Smooth muscle cell (in vitro differentiated cells): Measurements from ENCODE around the gene PLCL2. TPM values are rescaled to one million over a fixed set of nuclear protein-coding genes. Genes with fewer than 3 reads are reported as not detected.

Experiments used
- DNase-seq: peaks from one replicate; lab custom pipeline; 2025; ENCODE audit not compliant: unreplicated experiment; lab: John Stamatoyannopoulos, UW
- H2AFZ ChIP-seq: fragments of 200-600 bp; sonication (generic); 2 replicates; pipeline ENCODE4 v1.6.0; 2016; ENCODE audit warnings: antibody characterized with exemption, low read depth, mild to moderate bottlenecking
- H3F3A ChIP-seq: fragments of 200-600 bp; sonication (generic); 2 replicates; pipeline ENCODE4 v1.6.0; 2017; ENCODE audit warnings: antibody characterized with exemption, low read depth
- H3K27ac ChIP-seq: fragments of 200-600 bp; sonication (generic); 2 replicates; pipeline ENCODE4 v1.5.1; 2016; ENCODE audit warnings: low read depth, mild to moderate bottlenecking
- H3K27me3 ChIP-seq: fragments of 200-600 bp; sonication (generic); 2 replicates; pipeline ENCODE4 v1.6.1; 2016; ENCODE audit warnings: low read depth, mild to moderate bottlenecking
- H3K36me3 ChIP-seq: fragments of 200-600 bp; sonication (generic); 2 replicates; pipeline ENCODE4 v1.5.1; 2016; ENCODE audit warnings: low read depth
- H3K4me1 ChIP-seq: fragments of 200-600 bp; sonication (generic); 2 replicates; pipeline ENCODE4 v1.5.1; 2016; ENCODE audit warnings: low read depth
- H3K4me2 ChIP-seq: fragments of 200-600 bp; sonication (generic); 2 replicates; pipeline ENCODE4 v1.6.0; 2016; ENCODE audit warnings: mild to moderate bottlenecking
- H3K4me3 ChIP-seq: fragments of 200-600 bp; sonication (generic); 2 replicates; pipeline ENCODE4 v1.5.1; 2016; ENCODE audit warnings: mild to moderate bottlenecking
- H3K79me2 ChIP-seq: fragments of 200-600 bp; sonication (generic); 2 replicates; pipeline ENCODE4 v1.6.0; 2016; ENCODE audit warnings: low read depth, mild to moderate bottlenecking
- H3K9ac ChIP-seq: fragments of 200-600 bp; sonication (generic); 2 replicates; pipeline ENCODE4 v1.6.0; 2016; ENCODE audit warnings: low read depth
- H3K9me3 ChIP-seq: fragments of 200-600 bp; sonication (generic); replicated peaks from 2 replicates; pipeline ENCODE4 v1.5.1; 2016; ENCODE audit warnings: low read depth
- H4K20me1 ChIP-seq: fragments of 200-600 bp; sonication (generic); 2 replicates; pipeline ENCODE4 v1.6.0; 2016; ENCODE audit warnings: low read depth
- WGBS: methylation state at CpG from one replicate; pipeline ENCODE4 v1.1.7; 2016; ENCODE audit warnings: low lambda C conversion rate; 5-methylcytosine and 5-hydroxymethylcytosine counted together
- polyA plus RNA-seq: library from polyadenylated mRNA; unstranded; fragments of >200 nt; fragmentation: Nextera tagmentation; extraction: Ambion mirVana; gene quantifications from 2 replicates; pipeline ENCODE4 v1.2.1, GENCODE V29; 2016
- total RNA-seq: library from RNA; depleted of rRNA; stranded (reverse); fragments of >200 nt; gene quantifications from 2 replicates; pipeline ENCODE4 v1.2.3, GENCODE V29; 2014
- TF ChIP-seq, protein P1 (sequence below): fragments of 200-600 bp; sonication (generic); IDR thresholded peaks from 2 replicates; pipeline ENCODE4 v1.5.1; 2017; ENCODE audit warnings: borderline replicate concordance, mild to moderate bottlenecking, antibody characterized with exemption; ENCODE audit not compliant: insufficient read depth, poor library complexity, severe bottlenecking

The PLCL2 gene
- total and polyA plus RNA-seq, 2 experiments from 2014 or later: 2.1 to 5.0 TPM

DNA sequence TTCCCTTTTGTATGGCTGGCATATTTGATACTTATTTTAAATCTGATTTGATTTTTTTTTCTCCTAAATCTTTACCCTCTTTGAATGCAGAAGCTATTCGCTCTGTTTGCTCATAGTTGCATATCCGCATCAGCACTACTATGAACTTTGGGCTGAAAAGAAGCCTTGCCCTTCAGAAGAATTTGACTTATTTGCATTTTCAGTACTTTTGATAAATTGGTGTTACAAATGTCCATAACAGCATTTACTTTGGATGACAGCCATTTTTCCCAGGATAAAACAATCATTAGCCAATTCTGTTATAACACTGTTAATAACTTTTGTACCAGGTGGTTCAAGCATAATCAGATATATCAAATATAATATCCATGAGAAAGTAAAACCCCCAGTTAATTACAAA is 129.5 kb downstream of the PLCL2 start:
- Histone ChIP-seq H3K27ac (no peak overlapping the region), H3K36me3 (no peaks in the 10 kb centered on the region), H3K9ac (no peak overlapping the region), H3K79me2 (no peaks in the 10 kb centered on the region), H3K27me3 (no peaks in the 10 kb centered on the region), H3K4me1 (peaks cover 5% of the 10 kb centered on the region), H3F3A (no peaks in the 10 kb centered on the region), H3K9me3 (no peaks in the 10 kb centered on the region), H4K20me1 (peaks cover 3% of the 10 kb centered on the region), H3K4me3 (no peak overlapping the region), H3K4me2 (no peak overlapping the region), H2AFZ (no peak overlapping the region)
- DNase-seq: no peak
- TF ChIP-seq, protein P1, sequence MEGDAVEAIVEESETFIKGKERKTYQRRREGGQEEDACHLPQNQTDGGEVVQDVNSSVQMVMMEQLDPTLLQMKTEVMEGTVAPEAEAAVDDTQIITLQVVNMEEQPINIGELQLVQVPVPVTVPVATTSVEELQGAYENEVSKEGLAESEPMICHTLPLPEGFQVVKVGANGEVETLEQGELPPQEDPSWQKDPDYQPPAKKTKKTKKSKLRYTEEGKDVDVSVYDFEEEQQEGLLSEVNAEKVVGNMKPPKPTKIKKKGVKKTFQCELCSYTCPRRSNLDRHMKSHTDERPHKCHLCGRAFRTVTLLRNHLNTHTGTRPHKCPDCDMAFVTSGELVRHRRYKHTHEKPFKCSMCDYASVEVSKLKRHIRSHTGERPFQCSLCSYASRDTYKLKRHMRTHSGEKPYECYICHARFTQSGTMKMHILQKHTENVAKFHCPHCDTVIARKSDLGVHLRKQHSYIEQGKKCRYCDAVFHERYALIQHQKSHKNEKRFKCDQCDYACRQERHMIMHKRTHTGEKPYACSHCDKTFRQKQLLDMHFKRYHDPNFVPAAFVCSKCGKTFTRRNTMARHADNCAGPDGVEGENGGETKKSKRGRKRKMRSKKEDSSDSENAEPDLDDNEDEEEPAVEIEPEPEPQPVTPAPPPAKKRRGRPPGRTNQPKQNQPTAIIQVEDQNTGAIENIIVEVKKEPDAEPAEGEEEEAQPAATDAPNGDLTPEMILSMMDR: no peak
- 93% methylated on average over 2 of the region's 2 CpGs for WGBS

DNA sequence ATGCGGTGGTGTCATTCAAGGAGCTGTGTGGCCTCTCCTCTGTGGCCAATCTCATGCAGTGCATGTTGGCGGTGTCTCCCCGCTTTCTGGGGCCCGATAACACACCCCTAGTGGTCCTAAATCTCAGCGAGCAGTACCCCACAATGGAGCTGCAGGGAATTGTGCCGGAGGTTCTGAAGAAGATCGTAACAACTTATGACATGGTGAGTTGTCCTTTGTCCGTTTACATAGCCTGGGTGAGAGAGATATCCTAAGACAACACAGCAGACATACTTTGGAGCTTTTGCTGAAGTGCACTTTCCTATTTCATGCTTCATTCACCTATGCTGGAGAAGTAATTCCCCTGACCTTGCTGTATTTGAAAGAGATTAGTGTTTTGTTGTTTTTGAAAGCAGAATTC is 130.0 kb downstream of the PLCL2 start:
- Histone ChIP-seq H3K79me2 (no peaks in the 10 kb centered on the region), H3K36me3 (no peaks in the 10 kb centered on the region), H3K4me3 (no peak overlapping the region), H3K9ac (no peak overlapping the region), H3K27ac (no peak overlapping the region), H2AFZ (no peak overlapping the region), H3F3A (no peaks in the 10 kb centered on the region), H4K20me1 (peaks cover 3% of the 10 kb centered on the region), H3K4me1 (peaks cover 5% of the 10 kb centered on the region), H3K9me3 (no peaks in the 10 kb centered on the region), H3K27me3 (no peaks in the 10 kb centered on the region), H3K4me2 (no peak overlapping the region)
- DNase-seq: no peak
- TF ChIP-seq, protein P1: no peak
- WGBS: 94% methylated on average over 8 of the region's 8 CpGs

DNA sequence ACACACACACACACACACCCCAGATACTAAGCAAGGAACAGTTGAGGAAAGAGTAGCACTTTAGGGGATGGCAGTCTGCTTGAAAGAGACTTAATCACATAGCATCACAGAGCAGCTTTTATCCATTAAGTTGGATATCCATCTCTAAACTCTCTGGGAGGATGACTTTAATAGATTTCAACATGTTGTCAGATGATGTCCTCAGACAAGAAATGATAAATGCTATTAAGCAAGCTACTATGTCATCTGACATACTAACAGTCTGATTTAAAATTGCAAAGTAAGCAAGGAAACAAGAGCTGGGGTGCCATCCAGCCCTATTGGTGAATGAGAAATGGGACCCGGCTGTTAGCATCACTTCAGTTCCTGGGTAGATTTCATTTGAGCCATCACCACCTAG is 136.9 kb downstream of the PLCL2 start:
- Histone ChIP-seq H4K20me1 (no peaks in the 10 kb centered on the region), H3K9ac (no peak overlapping the region)
- TF ChIP-seq, protein P1: no peak

DNA sequence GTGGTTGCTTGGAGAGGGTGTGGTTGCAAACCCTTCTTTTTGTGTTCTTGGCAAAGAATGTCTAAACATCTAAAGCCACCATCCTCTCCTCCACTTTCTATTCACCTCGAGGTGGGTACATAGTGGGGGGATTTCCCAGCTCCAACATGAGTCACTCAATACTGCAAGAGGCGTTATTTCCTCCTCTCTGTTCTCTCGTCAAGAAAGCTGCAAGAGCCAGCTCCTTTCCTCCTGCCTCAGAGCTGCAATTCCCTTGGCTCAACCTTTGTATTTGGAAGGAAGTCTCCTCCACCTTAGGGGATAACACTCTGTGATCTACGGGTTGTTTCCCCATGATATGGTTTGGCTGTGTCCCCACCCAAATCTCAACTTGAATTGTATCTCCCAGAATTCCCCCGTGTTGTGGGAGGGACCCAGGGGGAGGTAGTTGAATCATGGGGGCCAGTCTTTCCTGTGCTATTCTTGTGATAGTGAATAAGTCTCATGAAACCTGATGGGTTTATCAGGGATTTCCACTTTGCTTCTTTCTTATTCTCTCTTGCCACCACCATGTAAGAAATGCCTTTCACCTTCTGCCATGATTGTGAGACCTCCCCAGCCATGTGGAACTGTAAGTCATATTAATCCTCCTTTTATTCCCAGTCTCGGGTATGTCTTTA is 138.4 kb downstream of the PLCL2 start:
- no peak overlapping the region for H2AFZ ChIP-seq
- WGBS: 76% methylated on average over 6 of the region's 6 CpGs
- no peak overlapping the region for H3K4me3 ChIP-seq
- H3K4me1 ChIP-seq: no peaks in the 10 kb centered on the region
- H3K27ac ChIP-seq: no peak overlapping the region
- H4K20me1 ChIP-seq: no peaks in the 10 kb centered on the region
- H3K27me3 ChIP-seq: no peaks in the 10 kb centered on the region
- no peaks in the 10 kb centered on the region for H3K36me3 ChIP-seq
- TF ChIP-seq, protein P1: no peak
- H3K9ac ChIP-seq: no peak overlapping the region
- H3K79me2 ChIP-seq: no peaks in the 10 kb centered on the region
- H3F3A ChIP-seq: no peaks in the 10 kb centered on the region
- no peaks in the 10 kb centered on the region for H3K9me3 ChIP-seq
- H3K4me2 ChIP-seq: no peak overlapping the region
- DNase-seq: no peak

More for the DNA sequence above, 136.9 kb downstream of the PLCL2 start:
- Histone ChIP-seq H3K4me3 (no peak overlapping the region), H2AFZ (no peak overlapping the region), H3K4me1 (no peaks in the 10 kb centered on the region), H3K4me2 (no peak overlapping the region), H3K27ac (no peak overlapping the region), H3K36me3 (no peaks in the 10 kb centered on the region), H3F3A (no peaks in the 10 kb centered on the region), H3K79me2 (no peaks in the 10 kb centered on the region), H3K9me3 (no peaks in the 10 kb centered on the region), H3K27me3 (no peaks in the 10 kb centered on the region)
- 96% methylated on average over 1 of the region's 1 CpG for WGBS
- DNase-seq: no peak
